GM10847 (cell line): Measurements from ENCODE around the gene CHAD.

Experiments
- POLR2A ChIP-seq: IDR thresholded peaks from 2 replicates; pipeline ENCODE4 v1.6.1; 2011; ENCODE audit not compliant: insufficient read length; ENCODE audit errors: extremely low read depth

The CHAD gene

DNA sequence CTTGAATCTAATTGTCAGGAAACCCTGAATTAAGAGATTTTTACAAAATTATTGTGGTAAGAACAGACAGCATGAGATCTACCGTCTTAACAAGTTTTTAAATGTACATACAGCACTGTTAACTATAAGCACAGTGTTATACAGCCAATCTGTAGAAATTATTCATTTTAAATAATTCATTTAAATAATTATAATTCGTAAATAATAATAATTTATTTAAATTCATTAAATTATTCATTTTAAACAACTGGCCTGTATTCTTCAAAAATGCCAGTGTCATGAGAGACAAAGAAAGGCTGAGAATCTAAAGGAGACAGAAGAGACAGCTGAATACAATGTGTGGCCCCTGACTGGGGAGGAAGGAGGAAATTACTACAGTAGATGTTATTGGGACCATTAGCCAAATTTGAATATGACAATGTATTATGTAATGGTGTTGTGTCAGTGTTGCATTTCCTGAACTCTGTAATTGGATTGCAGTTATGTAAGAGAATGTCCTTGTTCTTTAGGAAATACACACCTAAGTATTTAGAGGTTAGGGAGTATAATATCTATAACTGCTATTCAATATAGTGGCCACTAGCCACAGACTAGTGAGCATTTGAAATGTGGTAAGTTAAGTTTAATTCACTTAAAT is 12.3 kb upstream of the CHAD start:
- TF ChIP-seq POLR2A, result no peak

DNA sequence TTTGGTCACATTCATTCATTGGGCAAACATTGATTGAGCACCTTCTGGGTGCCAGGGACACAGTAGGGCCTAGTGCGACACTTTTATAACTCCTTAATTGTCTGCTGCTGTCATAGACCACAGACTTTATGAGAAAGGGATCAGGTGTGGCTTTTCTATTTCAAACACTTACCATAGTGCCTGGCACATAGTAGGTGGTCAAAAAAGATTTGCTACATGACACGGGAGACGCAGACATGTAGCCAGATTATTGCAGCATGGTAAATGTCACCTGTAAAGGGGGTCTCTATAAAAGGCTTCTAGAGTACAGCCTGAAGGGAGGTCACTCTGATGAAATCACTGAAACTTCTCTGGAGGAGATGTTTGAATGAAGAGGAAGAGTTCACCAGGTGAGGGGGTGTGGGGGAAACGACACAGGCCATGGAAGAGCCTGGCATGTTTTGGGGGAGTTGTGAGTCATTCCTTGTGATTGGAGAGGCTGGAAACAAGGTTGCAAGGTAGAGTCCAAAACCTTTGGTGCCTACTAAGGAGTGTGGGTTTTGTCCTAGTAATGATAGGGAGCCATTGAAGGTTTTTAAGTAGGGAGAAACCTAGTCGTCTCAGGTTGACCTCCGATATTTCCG is 11.6 kb upstream of the CHAD start:
- no peak for TF ChIP-seq POLR2A

DNA sequence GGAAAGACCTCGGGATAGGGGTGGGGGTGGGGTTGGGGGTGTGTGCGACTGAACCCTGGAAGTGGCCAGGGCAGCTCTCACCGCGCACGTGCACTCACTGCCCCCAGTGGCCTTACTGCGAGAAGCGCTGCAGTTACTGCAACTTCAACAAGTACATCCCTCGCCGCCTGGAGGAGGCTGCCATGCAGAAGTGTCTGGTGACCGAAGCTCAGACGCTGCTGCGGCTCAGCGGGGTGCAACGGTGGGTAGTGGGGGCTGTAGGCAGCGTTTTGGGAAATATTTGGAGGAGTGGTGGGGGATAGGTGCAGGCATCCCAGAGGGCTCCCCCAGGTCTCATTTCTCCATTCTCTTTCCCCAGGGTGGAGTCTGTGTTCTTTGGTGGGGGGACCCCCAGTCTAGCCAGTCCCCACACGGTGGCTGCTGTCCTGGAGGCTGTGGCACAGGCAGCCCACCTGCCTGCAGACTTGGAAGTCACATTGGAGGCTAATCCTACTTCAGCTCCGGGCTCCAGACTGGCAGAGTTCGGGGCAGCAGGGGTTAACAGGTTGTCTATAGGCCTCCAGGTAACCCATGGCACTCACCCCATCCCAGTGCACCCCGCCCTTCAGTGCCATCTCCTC is 11.0 kb upstream of the CHAD start:
- TF ChIP-seq POLR2A, result no peak

- peak; percentile 90 for TF ChIP-seq POLR2A
These were observed 10.0 kb upstream of the CHAD start, which contains the start of gene RSAD1 for GRCh38 chr17:50478391-50479381. Gene RSAD1 (plus strand): TSS chr17:50478860. CDS start chr17:50478885, 25 bp downstream.

DNA sequence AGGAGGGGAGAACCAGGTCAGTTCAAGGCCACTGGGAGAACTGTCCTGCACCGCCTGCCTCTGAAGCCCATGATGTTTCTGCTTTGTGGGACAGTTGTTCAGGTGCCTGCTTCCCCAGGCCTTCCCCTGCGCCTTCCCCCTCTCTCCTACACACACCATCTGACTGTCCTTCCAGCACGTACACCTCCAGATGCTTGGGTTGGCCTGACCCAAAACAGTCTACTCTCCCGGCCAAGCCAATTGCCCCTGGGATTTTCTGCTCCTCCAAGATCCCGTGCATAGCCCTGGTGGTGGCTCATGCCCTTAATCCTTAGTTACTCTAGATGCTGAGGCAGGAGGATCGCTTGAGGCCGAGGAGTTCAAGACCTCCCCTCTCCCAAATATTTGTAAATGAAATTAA is 9.3 kb upstream of the CHAD start:
- TF ChIP-seq POLR2A, result no peak

DNA sequence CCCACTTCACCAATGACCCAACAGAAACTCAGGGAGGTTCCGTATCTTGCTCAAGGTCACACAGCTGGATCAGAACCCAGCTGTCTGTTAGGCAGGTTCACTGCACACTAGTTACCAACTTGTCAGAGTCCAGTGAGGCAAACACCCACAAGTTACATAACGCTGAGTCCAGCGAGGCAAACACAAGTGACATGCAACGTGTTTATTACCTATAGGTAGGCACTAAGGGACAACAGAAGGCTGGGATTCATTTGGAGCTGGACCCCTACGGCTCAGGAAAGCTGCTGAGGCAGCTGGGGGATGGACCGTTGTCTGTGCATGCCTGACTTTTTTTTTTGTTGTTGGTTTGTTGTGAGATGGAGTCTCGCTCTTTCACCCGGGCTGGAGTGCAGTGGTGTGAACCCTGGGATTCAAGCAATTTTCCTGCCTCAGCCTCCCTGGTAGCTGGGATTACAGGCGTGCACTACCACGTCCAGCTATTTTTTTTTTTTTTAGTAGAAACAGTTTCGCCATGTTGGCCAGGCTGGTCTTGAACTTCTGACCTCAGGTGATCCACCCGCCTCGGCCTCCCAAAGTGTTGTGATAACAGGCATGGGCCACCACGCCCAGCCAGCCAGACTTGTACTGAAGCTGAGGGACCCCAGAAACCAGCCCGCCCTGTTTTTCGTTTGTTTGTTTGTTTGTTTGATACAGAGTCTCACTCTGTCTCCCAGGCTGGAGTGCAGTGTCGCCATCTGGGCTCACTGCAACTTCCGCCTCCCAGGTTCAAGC is 8.1 kb upstream of the CHAD start:
- TF ChIP-seq POLR2A, result no peak

DNA sequence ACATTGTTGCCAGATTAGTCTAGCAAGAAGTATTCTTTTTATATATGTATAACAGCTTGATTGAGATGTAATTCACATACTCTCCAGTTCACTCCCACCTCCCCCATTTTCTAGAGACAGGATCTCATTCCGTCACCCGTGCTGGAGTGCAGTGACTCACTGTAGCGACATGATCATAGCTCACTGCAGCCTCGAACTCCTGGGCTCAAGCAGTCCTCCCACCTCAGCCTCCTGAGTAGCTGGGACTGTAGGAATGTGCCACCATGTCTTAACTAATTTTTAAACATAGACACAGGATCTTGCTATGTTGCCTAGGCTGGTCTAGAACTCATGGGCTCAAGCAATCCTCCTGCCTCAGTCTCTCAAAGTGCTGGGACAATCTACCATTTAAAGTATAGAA is 6.7 kb upstream of the CHAD start:
- TF ChIP-seq POLR2A, result no peak

DNA sequence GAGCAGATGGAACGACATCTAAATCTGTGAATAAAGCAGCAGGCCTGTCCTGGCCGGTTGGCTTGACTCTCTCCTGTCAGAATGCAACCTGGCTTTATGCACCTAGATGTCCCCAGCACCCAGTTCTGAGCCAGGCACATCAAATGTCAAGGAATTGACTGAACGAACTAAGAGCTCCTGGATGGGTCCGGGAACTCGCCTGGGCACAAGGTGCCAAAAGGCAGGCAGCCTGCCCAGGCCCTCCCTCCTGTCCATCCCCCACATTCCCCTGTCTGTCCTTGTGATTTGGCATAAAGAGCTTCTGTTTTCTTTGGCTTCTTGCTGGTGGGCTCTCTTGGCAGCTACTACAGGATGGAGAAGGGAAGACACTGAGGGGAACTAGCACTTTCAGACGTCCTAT is 5.8 kb upstream of the CHAD start:
- no peak for TF ChIP-seq POLR2A

GRCh38 chr17:50473901-50474300 is 5.2 kb upstream of the CHAD start:
- TF ChIP-seq POLR2A, result no peak

DNA sequence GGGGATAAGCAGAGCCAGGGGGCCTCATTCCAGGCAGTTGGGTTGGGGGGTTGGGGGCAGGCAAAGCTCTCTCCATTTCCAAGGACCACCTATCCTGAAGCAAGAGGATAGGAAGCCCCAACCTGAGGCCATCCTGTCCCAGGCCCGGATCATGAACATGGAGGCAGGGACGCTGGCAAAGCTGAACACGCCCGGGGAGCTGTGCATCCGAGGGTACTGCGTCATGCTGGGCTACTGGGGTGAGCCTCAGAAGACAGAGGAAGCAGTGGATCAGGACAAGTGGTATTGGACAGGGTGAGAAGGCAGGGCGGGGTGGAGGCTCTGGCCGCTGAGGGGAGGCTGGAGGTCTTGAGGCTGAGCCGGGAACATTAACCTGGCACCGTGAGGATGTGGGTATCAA is 3.6 kb upstream of the CHAD start:
- no peak for TF ChIP-seq POLR2A

DNA sequence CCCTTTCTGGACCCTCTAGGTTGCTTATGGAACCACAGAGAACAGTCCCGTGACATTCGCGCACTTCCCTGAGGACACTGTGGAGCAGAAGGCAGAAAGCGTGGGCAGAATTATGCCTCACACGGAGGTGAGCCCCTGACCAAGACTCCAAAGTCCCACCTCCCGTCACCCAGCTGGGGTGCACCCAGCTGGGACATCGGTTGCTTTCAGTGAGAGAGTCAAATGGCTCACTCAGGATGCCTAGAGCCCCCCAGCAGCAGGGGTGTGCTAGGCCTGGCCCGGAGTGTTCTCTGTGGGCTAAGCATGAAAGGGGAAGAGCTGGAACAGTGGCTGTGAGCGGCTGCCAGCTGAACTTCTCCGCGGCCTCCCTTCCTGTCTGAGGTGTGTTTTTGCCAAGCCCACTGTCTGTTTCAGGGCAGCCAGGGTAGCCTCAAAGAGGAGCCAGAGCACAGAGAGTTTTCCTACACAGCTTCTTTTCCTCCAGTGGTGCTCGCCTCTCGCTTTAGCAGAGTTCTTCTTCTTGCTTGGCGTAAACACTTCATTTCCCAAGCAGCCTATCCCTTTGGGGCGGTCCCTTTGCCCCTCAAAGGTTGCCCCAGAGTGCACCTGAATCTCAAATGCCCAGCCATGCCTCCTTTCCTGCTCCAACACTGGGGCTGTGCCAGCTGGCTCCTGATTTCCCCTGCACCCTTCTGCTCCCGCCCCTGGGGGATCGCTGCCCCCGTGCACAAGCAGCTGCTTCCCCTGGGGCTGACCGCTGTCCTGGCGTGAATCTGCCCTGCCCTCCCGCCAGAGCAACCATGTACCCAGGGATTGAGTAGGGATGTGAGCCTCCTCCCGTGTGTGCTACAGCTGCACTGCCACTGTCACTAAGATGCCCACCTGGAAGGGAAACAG is 2.6 kb upstream of the CHAD start:
- no peak for TF ChIP-seq POLR2A

- TF ChIP-seq POLR2A, result no peak
These were observed 1.7 kb upstream of the CHAD start for GRCh38 chr17:50470426-50470825.

DNA sequence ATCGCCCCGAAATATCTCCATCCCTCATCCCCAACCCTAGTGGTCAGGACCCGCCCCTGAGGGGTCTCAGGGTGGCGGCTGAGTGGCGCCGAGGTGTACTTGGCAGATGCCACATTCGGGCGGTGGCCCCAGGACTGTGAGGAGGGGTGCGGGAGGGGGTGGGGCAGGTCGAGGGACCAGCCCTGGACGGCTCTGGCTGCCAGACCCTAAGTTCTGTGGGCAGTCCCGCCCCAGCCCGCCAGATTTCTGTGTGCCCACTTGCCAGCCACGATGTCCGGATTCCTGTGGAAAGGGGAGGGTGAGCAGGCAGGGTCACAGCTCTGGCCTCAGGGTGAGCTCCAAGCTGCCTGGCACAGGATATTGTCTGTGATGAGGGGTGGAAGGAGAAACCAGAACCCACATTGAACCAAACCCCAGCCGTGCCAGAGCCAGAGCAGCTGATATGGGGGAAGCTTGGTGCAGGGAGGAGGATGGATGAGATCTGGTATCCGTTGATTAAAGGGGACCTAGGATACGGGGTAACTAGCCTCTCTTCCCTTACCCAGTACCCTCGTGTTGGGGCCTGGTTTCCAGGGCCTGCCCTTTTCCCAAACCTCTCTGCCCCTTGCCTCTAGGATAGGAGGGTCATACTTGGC is 1.1 kb upstream of the CHAD start:
- TF ChIP-seq POLR2A, result no peak
